PC-3 (cell line): ENCODE results near the gene FANCC. TPM values are rescaled to one million over a fixed set of nuclear protein-coding genes. Genes with fewer than 3 reads are reported as not detected.
"Not testable (repeated sequence)": the region's sequence is repeated elsewhere in the genome, so short reads cannot be mapped to it uniquely, and the experiment has no call there.

Source experiments
- ATAC-seq: fragments of 200-7000 bp; cut with Tn5 transposase; 2 replicates; pipeline ENCODE4 v1.9.1; 2020; ENCODE audit warnings: mild to moderate bottlenecking, moderate library complexity
- BruUV-seq: library from RNA; stranded (reverse); fragments of 400-500 nt; replicated peaks from 2 replicates; lab custom pipeline; 2021; lab: Mats Ljungman, UMichigan
- CTCF ChIA-PET: fragments of 300-600 bp; sonication (Branson Sonifier 250); formaldehyde crosslinking; loops from one replicate; lab custom pipeline; 2022; ENCODE audit warnings: antibody characterized with exemption; lab: Charles Lee
- POLR2A ChIA-PET: fragments of 300-600 bp; sonication (Branson Sonifier 250); formaldehyde crosslinking; loops from one replicate; lab custom pipeline; 2022; ENCODE audit warnings: antibody characterized with exemption; ENCODE audit not compliant: unreplicated experiment; lab: Charles Lee
- DNase-seq: peaks from one replicate; pipeline ENCODE4 v3.0.0-alpha.2; 2015
- H2AFZ ChIP-seq: fragments of 300-600 bp; sonication (generic); 2 replicates; pipeline ENCODE4 v1.6.0; 2016; ENCODE audit warnings: antibody characterized with exemption, low read length
- H3F3A ChIP-seq: fragments of 300-600 bp; sonication (generic); one replicate; pipeline ENCODE4 v1.6.0; 2017; ENCODE audit warnings: antibody characterized with exemption, low read length, control low read depth, mild to moderate bottlenecking; ENCODE audit not compliant: unreplicated experiment
- H3K27ac ChIP-seq: fragments of 300-600 bp; sonication (generic); 2 replicates; pipeline ENCODE4 v1.5.1; 2016; ENCODE audit warnings: mild to moderate bottlenecking, low read length
- H3K27me3 ChIP-seq: fragments of 300-600 bp; sonication (generic); 2 replicates; pipeline ENCODE4 v1.6.1; 2016; ENCODE audit warnings: low read length, mixed read lengths
- H3K36me3 ChIP-seq: fragments of 300-600 bp; sonication (generic); 2 replicates; pipeline ENCODE4 v1.6.1; 2016; ENCODE audit warnings: low read depth, mixed run types, low read length, mixed read lengths
- H3K4me1 ChIP-seq: fragments of 300-600 bp; sonication (generic); 2 replicates; pipeline ENCODE4 v1.5.1; 2016; ENCODE audit warnings: low read length; ENCODE audit not compliant: insufficient read depth
- H3K4me2 ChIP-seq: fragments of 300-600 bp; sonication (generic); 2 replicates; pipeline ENCODE4 v1.6.0; 2016; ENCODE audit warnings: low read length
- H3K4me3 ChIP-seq: fragments of 300-600 bp; sonication (generic); 2 replicates; pipeline ENCODE4 v1.5.1; 2016; ENCODE audit warnings: mild to moderate bottlenecking, low read length, mixed read lengths
- H3K79me2 ChIP-seq: fragments of 300-600 bp; sonication (generic); 2 replicates; pipeline ENCODE4 v1.6.1; 2017; ENCODE audit warnings: low read length, mixed read lengths
- H3K9ac ChIP-seq: fragments of 300-600 bp; sonication (generic); 2 replicates; pipeline ENCODE4 v1.6.0; 2016; ENCODE audit warnings: mild to moderate bottlenecking, low read length
- H3K9me2 ChIP-seq: fragments of 300-600 bp; sonication (generic); replicated peaks from 2 replicates; pipeline ENCODE4 v1.6.1; 2016; ENCODE audit warnings: mixed run types, low read length, mixed read lengths
- H3K9me3 ChIP-seq: fragments of 300-600 bp; sonication (generic); 2 replicates; pipeline ENCODE4 v1.6.1; 2016; ENCODE audit warnings: low read length, mixed read lengths
- H4K20me1 ChIP-seq: fragments of 300-600 bp; sonication (generic); 2 replicates; pipeline ENCODE4 v1.6.1; 2016; ENCODE audit warnings: low read length, mixed read lengths
- EZH2 ChIP-seq: fragments of 300-600 bp; sonication (generic); IDR thresholded peaks from one replicate; pipeline ENCODE4 v1.6.1; 2017; ENCODE audit warnings: antibody characterized with exemption, mild to moderate bottlenecking, low read length; ENCODE audit not compliant: unreplicated experiment
- EZH2phosphoT487 ChIP-seq: fragments of 300-600 bp; sonication (generic); IDR thresholded peaks from 2 replicates; pipeline ENCODE4 v1.6.1; 2018; ENCODE audit warnings: mild to moderate bottlenecking, antibody characterized with exemption, low read length, borderline replicate concordance
- intact Hi-C: fragments of 100-400 bp; cut with micrococcal nuclease; formaldehyde crosslinking; loops from 2 replicates; pipeline ENCODE4 v1.9.0; 2023
- total RNA-seq: library from RNA; depleted of rRNA; stranded (reverse); fragments of >200 nt; gene quantifications from 2 replicates; pipeline ENCODE4 v1.2.3, GENCODE V29; 2014
- TF ChIP-seq, protein P1 (sequence below): fragments of 300-600 bp; sonication (generic); conservative IDR thresholded peaks from 2 replicates; pipeline ENCODE4 v1.5.1; 2017; ENCODE audit warnings: antibody characterized with exemption, low read depth, mild to moderate bottlenecking, low read length

The FANCC gene
- total RNA-seq, 1 experiment from 2014 or later, result 6.9 TPM

DNA sequence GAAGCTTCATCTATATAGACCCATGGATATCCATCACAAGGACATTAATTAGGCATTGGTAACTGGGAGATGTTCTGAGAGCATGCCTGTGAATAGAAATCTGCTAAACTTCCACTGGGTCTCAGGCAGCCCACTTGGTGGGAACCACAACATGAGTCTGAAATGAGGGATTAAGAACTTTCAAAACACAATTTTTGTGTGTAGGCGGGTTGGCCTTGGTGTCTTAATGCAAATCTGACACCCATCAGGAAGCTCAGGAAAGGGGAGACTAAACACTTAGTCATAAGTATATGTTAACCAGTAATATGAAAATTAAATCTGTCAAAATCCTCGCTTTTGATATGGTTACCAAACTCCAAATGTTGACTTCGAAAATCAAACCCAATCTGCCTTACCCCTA is 113.2 kb downstream of the FANCC start:
- Histone ChIP-seq H3K36me3 (no peaks in the 10 kb centered on the region), H3K27me3 (no peaks in the 10 kb centered on the region), H3K9ac (no peak overlapping the region), H3K4me3 (no peak overlapping the region), H3K9me3 (no peaks in the 10 kb centered on the region), H3F3A (no peaks in the 10 kb centered on the region), H2AFZ (no peak overlapping the region), H3K9me2 (no peaks in the 10 kb centered on the region), H3K79me2 (no peaks in the 10 kb centered on the region), H3K4me1 (no peaks in the 10 kb centered on the region), H4K20me1 (no peaks in the 10 kb centered on the region), H3K27ac (no peak overlapping the region), H3K4me2 (no peak overlapping the region)
- TF ChIP-seq, protein P1, sequence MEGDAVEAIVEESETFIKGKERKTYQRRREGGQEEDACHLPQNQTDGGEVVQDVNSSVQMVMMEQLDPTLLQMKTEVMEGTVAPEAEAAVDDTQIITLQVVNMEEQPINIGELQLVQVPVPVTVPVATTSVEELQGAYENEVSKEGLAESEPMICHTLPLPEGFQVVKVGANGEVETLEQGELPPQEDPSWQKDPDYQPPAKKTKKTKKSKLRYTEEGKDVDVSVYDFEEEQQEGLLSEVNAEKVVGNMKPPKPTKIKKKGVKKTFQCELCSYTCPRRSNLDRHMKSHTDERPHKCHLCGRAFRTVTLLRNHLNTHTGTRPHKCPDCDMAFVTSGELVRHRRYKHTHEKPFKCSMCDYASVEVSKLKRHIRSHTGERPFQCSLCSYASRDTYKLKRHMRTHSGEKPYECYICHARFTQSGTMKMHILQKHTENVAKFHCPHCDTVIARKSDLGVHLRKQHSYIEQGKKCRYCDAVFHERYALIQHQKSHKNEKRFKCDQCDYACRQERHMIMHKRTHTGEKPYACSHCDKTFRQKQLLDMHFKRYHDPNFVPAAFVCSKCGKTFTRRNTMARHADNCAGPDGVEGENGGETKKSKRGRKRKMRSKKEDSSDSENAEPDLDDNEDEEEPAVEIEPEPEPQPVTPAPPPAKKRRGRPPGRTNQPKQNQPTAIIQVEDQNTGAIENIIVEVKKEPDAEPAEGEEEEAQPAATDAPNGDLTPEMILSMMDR, result no peak
- TF ChIP-seq EZH2phosphoT487 (no peak), EZH2 (no peak)
- BruUV-seq, result no TSS peak
- CTCF ChIA-PET, result no interaction called here
- DNase-seq (no peak), ATAC-seq (no peak)
- intact Hi-C loops, result no loop called here
- POLR2A ChIA-PET, result no interaction called here

DNA sequence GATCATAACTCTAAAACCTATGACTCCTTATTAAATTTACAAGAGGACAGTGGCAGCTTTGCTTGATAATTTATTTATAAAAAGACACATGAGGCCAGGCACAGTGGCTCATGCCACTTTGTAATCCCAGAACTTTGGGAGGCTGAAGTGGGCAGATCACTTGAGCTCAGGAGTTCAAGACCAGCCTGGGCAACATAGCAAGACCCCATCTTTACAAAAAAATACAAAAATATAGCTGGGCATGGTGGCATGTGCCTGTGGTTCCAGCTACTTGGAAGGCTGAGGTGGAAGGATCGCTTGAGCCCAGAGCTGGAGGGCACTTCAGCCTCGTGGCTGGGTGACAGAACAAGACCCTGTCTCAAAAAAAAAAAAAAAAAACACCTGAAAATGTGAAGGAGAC is 114.5 kb downstream of the FANCC start:
- H3K79me2 ChIP-seq, H3K4me1 ChIP-seq, intact Hi-C loops, H3K9ac ChIP-seq, H3K4me2 ChIP-seq, ATAC-seq, H3K9me3 ChIP-seq, H3K9me2 ChIP-seq, H3K36me3 ChIP-seq, H3F3A ChIP-seq, H2AFZ ChIP-seq, H3K27ac ChIP-seq, H3K27me3 ChIP-seq, BruUV-seq, POLR2A ChIA-PET, H4K20me1 ChIP-seq, H3K4me3 ChIP-seq, DNase-seq, CTCF ChIA-PET: not testable (repeated sequence)

DNA sequence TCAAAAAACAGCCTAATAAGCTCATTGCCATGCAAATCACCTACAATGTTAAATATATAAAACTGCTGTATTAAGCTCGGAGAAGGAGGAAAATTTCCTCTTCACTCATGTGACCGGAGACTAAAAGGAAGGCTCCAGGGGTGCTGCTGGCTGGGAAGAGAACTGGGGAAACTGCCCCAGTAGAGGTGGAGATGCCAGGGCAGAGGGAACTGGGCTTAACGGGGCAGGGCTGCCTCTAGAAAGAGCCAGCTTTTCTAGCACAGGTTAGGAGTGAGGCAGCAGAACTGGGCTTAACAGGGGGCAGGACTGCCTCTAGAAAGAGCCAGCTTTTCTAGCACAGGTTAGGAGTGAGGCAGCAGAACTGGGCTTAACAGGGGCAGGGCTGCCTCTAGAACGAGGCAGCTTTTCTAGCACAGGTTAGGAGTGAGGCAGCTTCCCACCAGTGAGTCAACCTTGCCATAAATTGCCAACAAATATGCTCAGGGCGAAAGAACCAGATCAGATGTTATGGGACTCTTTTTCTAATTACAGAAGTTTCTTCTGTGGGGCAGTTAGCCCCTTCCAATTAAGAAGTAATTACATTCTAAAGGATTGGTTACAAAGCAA is 115.3 kb downstream of the FANCC start:
- no peaks in the 10 kb centered on the region for H3K79me2 ChIP-seq
- H3K36me3 ChIP-seq, result no peaks in the 10 kb centered on the region
- DNase-seq, result no peak
- no peaks in the 10 kb centered on the region for H3K9me3 ChIP-seq
- H2AFZ ChIP-seq, result no peak overlapping the region
- no peak overlapping the region for H3K4me3 ChIP-seq
- H3K9ac ChIP-seq, result no peak overlapping the region
- H3K27ac ChIP-seq, result no peak overlapping the region
- no peak for TF ChIP-seq EZH2
- TF ChIP-seq EZH2phosphoT487, result no peak
- TF ChIP-seq, protein P1, result no peak
- POLR2A ChIA-PET, result no interaction called here
- ATAC-seq, result no peak
- H3K4me1 ChIP-seq, result no peaks in the 10 kb centered on the region
- H3K9me2 ChIP-seq, result no peaks in the 10 kb centered on the region
- H3F3A ChIP-seq, result no peaks in the 10 kb centered on the region
- H3K4me2 ChIP-seq, result no peak overlapping the region
- no TSS peak for BruUV-seq
- no peaks in the 10 kb centered on the region for H4K20me1 ChIP-seq
- CTCF ChIA-PET, result no interaction called here
- no peaks in the 10 kb centered on the region for H3K27me3 ChIP-seq
- intact Hi-C loops, result no loop called here
